HG03097 (cell line): ENCODE results near the gene TMEM178B.

Source experiments
- ATAC-seq: cut with Tn5 transposase; IDR thresholded peaks from one replicate; pipeline ENCODE4 v1.9.1; 2021; ENCODE audit not compliant: unreplicated experiment, low FRiP score

Gene TMEM178B

DNA sequence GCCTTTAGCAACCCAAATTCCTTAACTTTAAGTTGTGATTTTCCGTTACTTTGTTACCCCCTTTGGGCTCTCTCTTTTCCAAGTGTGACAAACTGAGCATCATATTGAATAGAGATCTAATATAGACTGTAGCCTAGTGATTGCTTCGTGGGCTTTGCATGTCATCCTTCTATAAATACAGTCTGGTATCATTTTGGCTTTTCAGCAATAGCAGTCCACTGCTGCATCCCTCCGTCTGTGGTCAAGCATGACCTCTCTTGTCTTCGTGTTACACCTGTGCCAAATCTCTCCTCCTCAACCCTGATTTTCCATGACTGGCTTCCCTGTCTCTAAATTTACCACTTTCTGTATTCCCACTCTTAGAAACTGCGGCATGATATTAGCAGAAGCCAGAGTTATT is 423.5 kb downstream of the TMEM178B start:
- no peak for ATAC-seq

DNA sequence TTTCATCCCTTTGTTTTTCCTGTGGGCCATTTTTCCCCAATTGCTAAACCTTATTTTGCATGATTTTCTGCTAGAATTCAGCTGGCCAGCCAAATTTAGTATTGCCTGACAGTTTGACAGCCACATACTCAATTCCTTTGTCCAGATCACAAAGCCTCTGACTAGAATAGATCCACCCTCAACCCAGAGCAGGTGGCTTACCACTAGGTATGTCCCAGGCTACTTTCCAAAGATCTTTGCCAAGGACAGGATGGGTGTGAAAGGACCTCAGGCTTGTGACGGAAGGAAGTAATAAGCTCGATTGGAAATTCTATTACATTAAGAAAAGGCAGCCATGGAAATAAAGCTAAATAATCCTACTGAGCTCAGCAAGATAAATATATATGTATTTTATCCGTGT is 426.7 kb downstream of the TMEM178B start:
- no peak for ATAC-seq

DNA sequence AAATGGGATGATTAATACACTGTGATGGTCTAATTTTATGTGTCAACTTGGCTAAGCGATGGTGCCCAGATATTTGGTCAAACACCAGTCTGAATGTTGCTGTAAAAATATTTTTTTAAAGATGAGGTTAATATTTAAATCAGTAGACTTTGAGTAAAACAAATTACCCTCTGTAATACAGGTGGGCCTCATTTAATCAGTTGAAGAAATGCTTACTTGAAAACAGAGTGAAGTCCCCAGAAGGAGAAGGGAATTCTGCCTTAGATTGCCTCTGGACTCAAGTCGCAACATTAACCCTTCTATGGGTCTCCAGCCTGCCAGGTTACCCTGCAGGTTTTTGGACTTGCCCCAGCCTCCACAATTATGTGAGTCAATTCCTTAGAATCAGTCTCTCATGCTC is 427.6 kb downstream of the TMEM178B start:
- no peak for ATAC-seq

DNA sequence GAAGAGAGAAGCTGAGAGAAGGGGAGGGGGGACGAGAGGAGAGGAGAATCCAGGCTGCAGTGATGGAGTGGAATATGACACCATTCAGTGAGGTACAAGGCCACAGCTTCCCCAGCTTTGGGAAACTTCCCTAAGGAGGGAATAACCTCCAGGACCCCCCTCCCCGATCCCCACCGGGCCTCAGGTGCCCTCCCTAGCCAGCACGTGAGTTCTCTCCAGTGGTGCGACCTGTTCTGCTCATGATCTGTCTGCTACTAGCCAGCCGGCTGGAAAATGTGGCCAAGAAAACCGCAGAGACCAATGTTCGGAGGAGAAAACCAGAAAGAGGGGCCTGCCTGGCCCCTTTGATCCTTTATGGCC is 437.4 kb downstream of the TMEM178B start:
- no peak for ATAC-seq

DNA sequence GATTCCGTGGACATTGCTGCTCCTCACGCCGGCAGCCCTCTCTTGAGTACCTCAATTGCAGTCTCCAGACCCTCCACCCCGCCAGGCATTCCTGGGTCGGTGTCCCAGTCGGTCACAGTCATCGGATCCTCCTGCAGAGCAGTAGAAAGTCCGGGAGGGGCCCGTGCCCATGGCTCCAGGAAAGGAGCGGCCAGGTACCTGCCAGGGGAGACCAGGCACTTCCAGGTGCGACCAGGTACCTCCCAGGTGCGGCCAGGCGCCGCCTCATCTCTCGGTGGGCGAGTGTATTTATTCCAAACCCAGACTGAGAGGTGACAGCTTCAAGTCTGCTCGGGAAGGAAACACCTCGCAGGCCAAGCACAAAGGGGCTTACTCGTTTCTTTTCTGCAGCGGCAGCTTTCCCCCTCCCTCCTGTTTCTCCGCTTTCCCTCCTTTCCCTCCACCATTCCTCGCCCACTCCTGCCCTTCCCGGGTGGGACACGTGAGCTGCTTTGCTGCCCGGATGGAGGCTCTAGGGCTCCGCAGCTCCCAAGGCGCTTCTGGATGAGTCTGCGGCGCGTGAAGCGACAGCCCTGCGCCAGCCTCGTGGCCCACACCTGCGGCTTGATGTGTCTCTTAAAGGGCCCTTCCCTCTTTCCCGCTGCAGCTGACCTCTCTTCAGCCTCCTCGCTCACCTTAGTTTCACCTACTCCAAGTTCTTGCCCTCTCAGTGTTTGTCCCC is 438.0 kb downstream of the TMEM178B start:
- ATAC-seq: no peak

DNA sequence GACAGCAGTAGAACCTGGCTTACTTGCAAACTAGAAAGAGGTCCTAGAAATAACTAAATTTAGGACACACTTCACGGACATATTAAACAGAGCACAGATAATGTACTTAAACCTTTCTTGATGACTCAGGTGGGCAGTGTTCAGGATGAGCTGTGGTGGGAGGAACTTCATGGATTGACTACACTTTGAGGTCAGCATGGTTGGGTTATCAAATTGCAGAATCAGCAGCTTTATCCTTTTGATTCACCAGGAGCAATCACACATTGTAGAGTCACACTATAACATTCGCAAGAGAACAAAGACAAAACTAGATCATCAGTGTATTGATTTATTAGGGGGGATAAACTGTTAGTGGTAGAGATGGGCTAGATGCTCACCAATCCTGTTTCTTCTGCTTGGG is 438.7 kb downstream of the TMEM178B start:
- ATAC-seq: no peak

DNA sequence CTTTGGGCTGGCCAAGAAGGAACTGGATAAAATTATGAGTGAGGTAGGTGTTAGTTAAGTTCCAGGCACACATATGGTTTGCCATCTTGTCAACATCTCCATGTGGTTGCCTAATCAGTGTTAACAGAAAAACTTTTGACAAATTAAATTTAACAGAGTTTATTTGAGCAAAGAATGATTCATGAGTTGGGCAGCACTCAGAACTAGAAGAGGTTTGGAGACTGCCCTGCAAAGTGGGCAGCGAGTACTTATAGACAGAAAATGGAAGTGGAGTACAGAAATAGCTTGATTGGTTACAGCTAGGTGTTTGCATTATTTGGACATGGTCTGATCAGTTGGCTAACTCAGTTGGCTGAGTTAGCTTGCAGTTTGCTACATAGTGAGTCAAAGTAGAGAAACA is 439.9 kb downstream of the TMEM178B start:
- ATAC-seq: no peak

DNA sequence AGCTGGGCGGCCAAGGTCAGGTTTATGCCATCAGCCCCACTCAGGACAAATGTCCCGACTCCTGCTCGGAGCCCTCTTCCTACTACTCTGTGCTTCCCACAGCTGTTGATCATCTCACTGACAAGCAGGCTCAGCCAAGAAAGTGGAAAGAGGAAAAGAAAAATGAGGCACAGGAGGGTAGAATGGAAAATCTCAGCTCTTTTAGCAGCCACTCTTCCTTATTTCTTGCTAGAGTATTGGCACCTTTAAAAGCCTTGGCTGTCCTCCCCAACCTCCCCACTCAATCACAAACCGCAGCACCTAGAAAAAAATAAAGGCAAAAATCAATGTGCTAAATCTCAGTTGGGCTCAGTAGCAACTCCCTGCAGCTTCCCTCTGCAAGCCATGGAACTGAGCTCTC is 442.1 kb downstream of the TMEM178B start:
- ATAC-seq: no peak

DNA sequence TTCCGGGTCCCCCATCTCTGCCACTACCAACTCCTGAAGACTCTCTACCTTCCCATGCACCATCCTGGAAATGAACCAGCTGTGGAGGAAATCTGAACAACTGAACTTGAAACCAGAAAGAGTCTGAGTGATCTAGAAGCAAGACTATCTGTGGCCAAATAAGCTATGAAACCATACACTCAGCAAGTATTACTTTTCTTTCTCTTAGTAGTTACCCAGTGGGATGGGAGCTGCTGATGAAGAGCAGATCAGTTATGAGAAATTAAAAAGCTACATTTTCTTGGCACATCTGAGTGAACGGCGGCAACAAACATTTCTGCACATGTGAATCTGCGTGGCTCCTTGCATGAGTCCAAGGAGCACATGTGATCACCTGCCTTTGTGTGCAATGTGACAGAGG is 445.8 kb downstream of the TMEM178B start:
- ATAC-seq: no peak

DNA sequence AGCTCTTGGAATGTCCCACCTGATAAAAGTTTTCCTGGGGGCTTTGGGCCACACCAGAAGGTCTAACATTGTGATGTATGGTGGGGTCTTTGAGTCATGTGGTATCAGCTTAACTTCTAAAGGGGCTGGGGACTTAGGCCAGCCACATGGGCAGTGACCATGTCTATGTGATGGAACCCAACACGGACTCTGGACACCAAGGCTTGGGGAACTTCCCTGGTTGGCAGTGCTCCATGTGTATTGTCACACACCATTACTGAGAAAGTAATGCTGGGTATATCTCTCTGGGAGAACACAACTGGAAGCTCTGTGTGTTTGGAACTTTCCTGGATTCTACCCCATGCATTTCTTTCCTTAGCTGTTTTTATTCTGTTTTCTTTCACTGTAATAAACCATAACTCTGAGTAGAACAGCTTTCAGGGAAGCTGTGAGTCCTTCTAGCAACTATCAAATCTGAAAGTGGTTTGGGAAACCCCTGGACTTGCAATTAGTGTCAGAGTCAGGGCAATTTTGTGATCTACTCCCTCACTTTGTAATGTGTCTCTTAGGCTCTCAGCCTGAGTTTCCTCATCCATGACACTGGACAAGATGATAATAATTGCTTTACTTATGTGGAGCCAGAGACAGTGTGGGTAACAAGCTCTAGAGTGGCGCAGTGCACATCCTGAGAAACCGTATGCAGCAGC is 448.9 kb downstream of the TMEM178B start:
- ATAC-seq: no peak

DNA sequence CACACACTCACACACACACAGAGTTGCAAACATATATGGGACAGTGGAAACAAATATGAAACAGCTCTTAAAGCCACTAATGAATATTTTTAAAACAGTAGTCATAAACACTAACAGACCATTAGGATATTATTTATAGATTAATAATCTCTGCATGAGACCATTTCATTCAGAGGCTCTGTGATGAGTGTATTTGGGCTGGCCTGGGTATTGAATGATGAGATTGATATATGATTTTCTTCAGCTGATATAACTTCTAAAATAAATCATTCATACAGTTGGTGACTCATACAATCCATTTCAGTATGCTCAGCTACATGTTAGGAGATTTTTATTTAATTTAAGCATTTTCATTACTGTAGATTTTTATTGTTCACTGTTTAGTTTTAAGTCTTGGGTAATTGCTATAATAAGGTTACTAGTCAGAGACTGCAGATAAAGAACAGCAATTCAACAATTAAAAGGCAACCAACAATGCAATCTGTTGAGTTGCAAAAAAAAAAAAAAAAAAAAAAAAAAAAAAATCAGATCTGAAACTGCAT is 452.2 kb downstream of the TMEM178B start:
- ATAC-seq: no peak

DNA sequence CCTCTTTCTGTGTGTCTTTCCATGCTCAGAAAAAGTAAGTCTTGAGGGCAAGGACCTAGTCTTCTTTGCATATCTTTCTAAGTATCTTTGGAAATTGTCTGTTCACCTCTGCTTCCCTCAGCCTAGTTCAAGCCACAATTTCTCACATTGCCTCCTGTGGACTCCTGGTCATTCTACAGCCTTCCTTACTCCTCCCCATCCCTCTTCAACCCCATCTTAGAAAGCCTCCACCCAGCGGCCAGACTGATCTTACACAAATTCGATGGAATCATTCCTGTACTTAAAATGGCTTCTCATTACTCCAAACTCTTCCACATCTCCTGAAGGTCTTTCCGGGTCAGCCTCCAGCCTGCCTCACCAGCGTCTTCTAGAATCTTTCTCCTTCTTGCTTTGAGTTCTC is 453.2 kb downstream of the TMEM178B start:
- ATAC-seq: no peak

DNA sequence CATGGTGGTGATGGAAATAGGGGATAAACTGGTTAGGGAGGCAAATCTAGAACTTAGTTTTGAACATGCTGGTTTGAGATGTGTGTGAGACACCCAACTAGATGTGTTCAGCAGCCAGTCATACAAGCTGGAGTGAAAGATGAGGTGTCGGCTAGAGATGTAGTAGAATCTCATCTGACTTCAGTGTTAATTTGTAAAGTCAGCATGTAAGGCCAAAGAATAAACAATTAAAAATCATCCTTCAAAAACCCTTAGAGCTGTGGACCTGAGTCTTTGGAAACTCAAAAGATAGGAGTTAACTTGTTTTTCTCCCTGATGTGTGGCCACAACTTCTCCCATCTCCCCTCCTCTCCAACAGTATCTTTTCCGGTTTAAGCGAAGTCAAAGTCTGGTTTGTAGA is 454.5 kb downstream of the TMEM178B start:
- ATAC-seq: no peak
